Heart left ventricle (tissue), 13 donors: ENCODE measurements around the gene ZCCHC4.

Source experiments
- CTCF ChIP-seq, 12 donors: fragments of 200-600 bp; sonication (generic) in 4 of 12; IDR thresholded peaks; one replicate each; pipeline versions ENCODE4 v1.5.0 to v1.8.0; 2018 to 2022; ENCODE audit warnings: antibody characterized with exemption in 12 of 12, mild to moderate bottlenecking in 5 of 12
- POLR2A ChIP-seq, 2 donors: fragments of 450-650 bp; IDR thresholded peaks; one replicate each; pipeline ENCODE4 v1.6.1; 2017; ENCODE audit warnings: antibody characterized with exemption in 2 of 2, mild to moderate bottlenecking in 2 of 2, moderate library complexity in 2 of 2
- donor health status: ischemic (EF 13 %, LVEDD 7.1; RV severe dilation, severe dysfunction).
- donor health status: DM: no; HTN: yes; CAD: no.
- donor health status: DM: no; HTN: no; CAD: no.
- donor health status: ischemic (EF 25% LVEDD 6.9; RV normal size, moderate dysfunction).
- donor health status: ischemic (EF 25% LVEDD 5.7; RV mildly dilated, moderate dysfunction).
- donor health status: ischemic (EF 35%, LVEDD 5.7; RV mildly dilated, moderate dysfunction).
- donor health status: nonischemic (EF 11% LVEDD 7.7; RV severe dilation, severe dysfunction).
- donor health status: DM: yes; HTN: yes; CAD: no.
- donor health status: PGD.
- donor health status: ischemic (EF 29% LVEDD 5.4; RV normal size, mild dysfunction).
- donor health status: nonischemic (EF 23%, LVEDD 6.1; RV moderate dilation, normal function).

GRCh38 chr4:25345744-25346143 is 33.2 kb downstream of the ZCCHC4 start:
- no peak for TF ChIP-seq CTCF (IDR thresholded peaks at IDR 0.05)
- no peak for TF ChIP-seq POLR2A (IDR thresholded peaks at IDR 0.05)
